Measurements from ENCODE around the gene SNRPD3. TPM values are rescaled to one million over a fixed set of nuclear protein-coding genes. Genes with fewer than 3 reads are reported as not detected.
"Not testable (repeated sequence)": the region's sequence is repeated elsewhere in the genome, so short reads cannot be mapped to it uniquely, and the experiment has no call there.

Gene SNRPD3
- total RNA-seq, 1 donor from 2014 or later, result 96.5 TPM

- CTCF ChIA-PET, result no interaction called here
- Mint-ChIP-seq H3K36me3 (ENCODE audit: low read depth) (no peaks in the 10 kb centered on the region), H3K4me3 (no peak overlapping the region), H3K27me3 (peaks cover 4% of the 10 kb centered on the region), H3K9me3 (no peaks in the 10 kb centered on the region), H3K27ac (no peak overlapping the region), H3K4me1 (peaks cover 5% of the 10 kb centered on the region)
- intact Hi-C loops (cut with micrococcal nuclease), result no loop called here
- ATAC-seq (ENCODE audit: low read depth) (no peak), DNase-seq (no peak)
- no peak for TF ChIP-seq CTCF (IDR thresholded peaks at IDR 0.05)
- POLR2A ChIA-PET, result no interaction called here
These were observed 39.4 kb downstream of the SNRPD3 start for GRCh38 chr22:24595228-24595627.

GRCh38 chr22:24595863-24596262 lies 40.1 kb downstream of the SNRPD3 start:
- ATAC-seq (ENCODE audit: low read depth) (no peak), DNase-seq (no peak)
- Mint-ChIP-seq H3K4me3 (no peak overlapping the region), H3K27me3 (peaks cover 4% of the 10 kb centered on the region), H3K4me1 (peaks cover 5% of the 10 kb centered on the region), H3K27ac (no peak overlapping the region), H3K9me3 (no peaks in the 10 kb centered on the region), H3K36me3 (ENCODE audit: low read depth) (no peaks in the 10 kb centered on the region)
- ChIA-PET POLR2A (no interaction called here), CTCF (no interaction called here)
- intact Hi-C loops (cut with micrococcal nuclease), result no loop called here
- no peak for TF ChIP-seq CTCF (IDR thresholded peaks at IDR 0.05)

- H3K27ac Mint-ChIP-seq; intact Hi-C loops (cut with micrococcal nuclease); H3K9me3 Mint-ChIP-seq; H3K27me3 Mint-ChIP-seq; DNase-seq; H3K4me3 Mint-ChIP-seq; H3K36me3 Mint-ChIP-seq (ENCODE audit: low read depth); CTCF ChIA-PET; ATAC-seq (ENCODE audit: low read depth): not testable (repeated sequence)
- POLR2A ChIA-PET, result interaction anchor here (0.7 kb wide), 1 partner anchor 38 kb away, joined by 8 read pairs; no protein-coding TSS in a partner anchor
- peaks cover 10% of the 10 kb centered on the region for H3K4me1 Mint-ChIP-seq
These were observed 41.3 kb downstream of the SNRPD3 start for GRCh38 chr22:24597076-24597475.

GRCh38 chr22:24599514-24599913 lies 43.7 kb downstream of the SNRPD3 start:
- ATAC-seq (ENCODE audit: low read depth), result no peak
- intact Hi-C loops (cut with micrococcal nuclease), result no loop called here
- no peaks in the 10 kb centered on the region for H3K36me3 Mint-ChIP-seq (ENCODE audit: low read depth)
- no peaks in the 10 kb centered on the region for H3K27me3 Mint-ChIP-seq
- no peak for TF ChIP-seq CTCF (IDR thresholded peaks at IDR 0.05)
- H3K27ac Mint-ChIP-seq, result no peak overlapping the region
- no peak overlapping the region for H3K4me3 Mint-ChIP-seq
- H3K4me1 Mint-ChIP-seq, result peaks cover 17% of the 10 kb centered on the region
- DNase-seq, result no peak
- ChIA-PET POLR2A (no interaction called here), CTCF (no interaction called here)
- H3K9me3 Mint-ChIP-seq, result no peaks in the 10 kb centered on the region

- H3K27ac Mint-ChIP-seq, POLR2A ChIA-PET, CTCF ChIA-PET: not testable (repeated sequence)
These were observed 44.3 kb downstream of the SNRPD3 start for GRCh38 chr22:24599958-24600715.

GRCh38 chr22:24601217-24602104 lies 45.7 kb downstream of the SNRPD3 start:
- Mint-ChIP-seq H3K27ac (no peak overlapping the region), H3K36me3 (ENCODE audit: low read depth) (no peaks in the 10 kb centered on the region), H3K4me1 (peaks cover 17% of the 10 kb centered on the region), H3K9me3 (no peaks in the 10 kb centered on the region), H3K4me3 (no peak overlapping the region), H3K27me3 (no peaks in the 10 kb centered on the region)
- POLR2A ChIA-PET, result no interaction called here
- intact Hi-C loops (cut with micrococcal nuclease), result no loop called here
- CTCF ChIA-PET, result no interaction called here
- DNase-seq, result no peak
- TF ChIP-seq CTCF (IDR thresholded peaks at IDR 0.05), result no peak
- no peak for ATAC-seq (ENCODE audit: low read depth)

More at GRCh38 chr22:24599958-24600715, 44.3 kb downstream of the SNRPD3 start:
- H3K4me1 Mint-ChIP-seq, result peaks cover 17% of the 10 kb centered on the region
- DNase-seq; H3K36me3 Mint-ChIP-seq (ENCODE audit: low read depth); ATAC-seq (ENCODE audit: low read depth); H3K4me3 Mint-ChIP-seq; intact Hi-C loops (cut with micrococcal nuclease); H3K9me3 Mint-ChIP-seq; H3K27me3 Mint-ChIP-seq: not testable (repeated sequence)

GRCh38 chr22:24602105-24602749 lies 46.4 kb downstream of the SNRPD3 start:
- H3K9me3 Mint-ChIP-seq; H3K27me3 Mint-ChIP-seq; H3K4me3 Mint-ChIP-seq; DNase-seq; POLR2A ChIA-PET; H3K27ac Mint-ChIP-seq; H3K36me3 Mint-ChIP-seq (ENCODE audit: low read depth); CTCF ChIA-PET; ATAC-seq (ENCODE audit: low read depth); intact Hi-C loops (cut with micrococcal nuclease): not testable (repeated sequence)
- peaks cover 17% of the 10 kb centered on the region for H3K4me1 Mint-ChIP-seq

All from activated B cell treated with CpG ODN at 0.5 μM for 24 hours (primary cell).